ENCODE measurements around the gene POFUT2. TPM values are rescaled to one million over a fixed set of nuclear protein-coding genes. Genes with fewer than 3 reads are reported as not detected.

POFUT2 gene
- total RNA-seq, 1 donor from 2014 or later, result 31.9 TPM

DNA sequence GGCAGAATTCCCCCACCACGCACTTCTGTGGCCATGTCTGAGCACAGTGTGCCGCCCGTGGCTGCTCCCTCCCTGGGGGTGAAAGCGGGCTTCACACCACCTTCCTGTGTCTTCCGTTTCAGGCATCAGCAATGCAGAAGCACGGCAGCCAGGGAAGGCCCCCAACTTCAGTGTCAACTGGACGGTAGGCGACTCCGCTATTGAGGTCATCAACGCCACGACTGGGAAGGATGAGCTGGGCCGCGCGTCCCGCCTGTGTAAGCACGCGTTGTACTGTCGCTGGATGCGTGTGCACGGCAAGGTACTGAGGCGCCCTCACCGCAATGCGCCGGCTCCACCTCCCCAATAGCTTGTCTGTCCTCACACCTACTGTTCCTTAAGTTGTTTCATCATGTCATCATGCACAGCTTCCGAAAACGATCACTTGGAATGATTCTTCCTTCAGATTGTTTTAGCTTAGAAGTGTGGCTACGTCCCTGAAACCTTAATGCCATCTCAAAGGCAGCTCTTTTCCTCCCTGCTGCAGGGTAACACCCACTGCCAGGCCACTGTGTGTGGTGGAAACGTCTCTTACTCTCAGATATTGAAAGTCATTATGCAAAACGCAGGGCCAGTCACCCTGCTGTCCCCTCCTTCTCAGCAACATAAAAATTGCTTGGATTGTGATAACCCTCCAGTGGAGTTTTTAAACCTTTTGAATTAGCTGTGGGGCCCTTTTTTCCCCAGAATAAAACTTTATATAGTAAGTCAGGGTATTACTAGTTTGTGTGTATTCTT, 66.8 kb downstream of the POFUT2 start:
- no peak for DNase-seq
- Mint-ChIP-seq H3K27me3 (ENCODE audit: unreplicated experiment) (peaks cover 2% of the 10 kb centered on the region), H3K9me3 (ENCODE audit: unreplicated experiment) (peaks cover 5% of the 10 kb centered on the region), H3K4me3 (ENCODE audit: unreplicated experiment) (no peak overlapping the region), H3K27ac (ENCODE audit: unreplicated experiment) (no peak overlapping the region), H3K4me1 (ENCODE audit: low read depth, unreplicated experiment) (no peaks in the 10 kb centered on the region), H3K36me3 (ENCODE audit: unreplicated experiment) (peaks cover 16% of the 10 kb centered on the region)
- TF ChIP-seq CTCF (IDR thresholded peaks at IDR 0.05; ENCODE audit: partially characterized antibody, unreplicated experiment), result no peak

- H3K4me1 Mint-ChIP-seq (ENCODE audit: low read depth, unreplicated experiment), result no peaks in the 10 kb centered on the region
- H3K4me3 Mint-ChIP-seq (ENCODE audit: unreplicated experiment), result no peak overlapping the region
- no peak for TF ChIP-seq CTCF (IDR thresholded peaks at IDR 0.05; ENCODE audit: partially characterized antibody, unreplicated experiment)
- no peak overlapping the region for H3K27ac Mint-ChIP-seq (ENCODE audit: unreplicated experiment)
- H3K36me3 Mint-ChIP-seq (ENCODE audit: unreplicated experiment), result peaks cover 16% of the 10 kb centered on the region
- H3K9me3 Mint-ChIP-seq (ENCODE audit: unreplicated experiment), result peaks cover 5% of the 10 kb centered on the region
- no peak for DNase-seq
- H3K27me3 Mint-ChIP-seq (ENCODE audit: unreplicated experiment), result peaks cover 2% of the 10 kb centered on the region
Observed at GRCh38 chr21:45220071-45220481, 67.6 kb downstream of the POFUT2 start.

GRCh38 chr21:45219517-45219916, 68.2 kb downstream of the POFUT2 start:
- no peak overlapping the region for H3K27ac Mint-ChIP-seq (ENCODE audit: unreplicated experiment)
- H3K27me3 Mint-ChIP-seq (ENCODE audit: unreplicated experiment), result no peaks in the 10 kb centered on the region
- peaks cover 5% of the 10 kb centered on the region for H3K9me3 Mint-ChIP-seq (ENCODE audit: unreplicated experiment)
- TF ChIP-seq CTCF (IDR thresholded peaks at IDR 0.05; ENCODE audit: partially characterized antibody, unreplicated experiment), result no peak
- DNase-seq, result no peak
- no peak overlapping the region for H3K4me3 Mint-ChIP-seq (ENCODE audit: unreplicated experiment)
- H3K36me3 Mint-ChIP-seq (ENCODE audit: unreplicated experiment), result peaks cover 16% of the 10 kb centered on the region
- H3K4me1 Mint-ChIP-seq (ENCODE audit: low read depth, unreplicated experiment), result no peaks in the 10 kb centered on the region

GRCh38 chr21:45217010-45217409, 70.7 kb downstream of the POFUT2 start:
- no peak overlapping the region for H3K27ac Mint-ChIP-seq (ENCODE audit: unreplicated experiment)
- peaks cover 2% of the 10 kb centered on the region for H3K9me3 Mint-ChIP-seq (ENCODE audit: unreplicated experiment)
- TF ChIP-seq CTCF (IDR thresholded peaks at IDR 0.05; ENCODE audit: partially characterized antibody, unreplicated experiment), result no peak
- H3K4me1 Mint-ChIP-seq (ENCODE audit: low read depth, unreplicated experiment), result no peaks in the 10 kb centered on the region
- no peak overlapping the region for H3K4me3 Mint-ChIP-seq (ENCODE audit: unreplicated experiment)
- peaks cover 16% of the 10 kb centered on the region for H3K36me3 Mint-ChIP-seq (ENCODE audit: unreplicated experiment)
- no peak for DNase-seq
- no peaks in the 10 kb centered on the region for H3K27me3 Mint-ChIP-seq (ENCODE audit: unreplicated experiment)

DNA sequence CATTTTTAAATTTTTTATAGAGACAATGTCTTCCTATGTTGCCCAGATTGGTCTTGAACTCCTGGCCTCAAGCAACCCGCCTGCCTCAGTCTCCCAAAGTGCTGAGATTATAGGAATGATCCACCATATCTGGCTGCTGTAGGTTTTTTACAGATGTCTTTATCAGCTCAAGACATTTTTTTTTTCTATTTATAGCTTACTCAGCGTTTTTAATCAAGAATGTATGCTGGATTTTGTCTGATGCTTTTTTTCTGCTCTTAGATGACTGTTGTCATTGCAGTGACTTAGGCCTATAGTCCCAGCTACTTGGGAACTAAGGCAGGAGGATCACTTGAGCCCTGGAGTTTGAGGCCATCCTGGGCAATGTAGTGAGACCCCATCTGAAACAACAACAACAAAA, 72.5 kb downstream of the POFUT2 start:
- TF ChIP-seq CTCF (IDR thresholded peaks at IDR 0.05; ENCODE audit: partially characterized antibody, unreplicated experiment), result no peak
- no peaks in the 10 kb centered on the region for H3K4me1 Mint-ChIP-seq (ENCODE audit: low read depth, unreplicated experiment)

More for the DNA sequence above, 72.5 kb downstream of the POFUT2 start:
- Mint-ChIP-seq H3K27me3 (ENCODE audit: unreplicated experiment) (no peaks in the 10 kb centered on the region), H3K4me3 (ENCODE audit: unreplicated experiment) (no peak overlapping the region), H3K36me3 (ENCODE audit: unreplicated experiment) (peaks cover 16% of the 10 kb centered on the region), H3K27ac (ENCODE audit: unreplicated experiment) (no peak overlapping the region), H3K9me3 (ENCODE audit: unreplicated experiment) (peaks cover 2% of the 10 kb centered on the region)
- no peak for DNase-seq

Data from glutamatergic neuron (in vitro differentiated cells).